Lower leg skin (tissue), 4 donors: ENCODE results near the gene AURKA. TPM values are rescaled to one million over a fixed set of nuclear protein-coding genes. Genes with fewer than 3 reads are reported as not detected.

Experiments
- DNase-seq, 2 donors: peaks; one replicate each; pipeline ENCODE4 v3.0.0-alpha.2; 2019; ENCODE audit warnings: low spot score in 2 of 2
- H3K4me3 ChIP-seq: fragments of 200-600 bp; sonication (generic); 2 replicates; pipeline ENCODE4 v1.5.1; 2017; ENCODE audit warnings: mild to moderate bottlenecking, low read depth; ENCODE audit not compliant: poor library complexity, severe bottlenecking
- CTCF ChIP-seq, 3 donors: fragments of 450-650 bp; IDR thresholded peaks; one replicate each; pipeline ENCODE4 v1.5.1; 2016; ENCODE audit warnings: antibody characterized with exemption in 3 of 3, mild to moderate bottlenecking in 3 of 3, moderate library complexity in 2 of 3
- POLR2A ChIP-seq, 2 donors: fragments of 450-650 bp; IDR thresholded peaks; one replicate each; pipeline ENCODE4 v1.6.1; 2016 to 2017; ENCODE audit warnings: antibody characterized with exemption in 2 of 2, mild to moderate bottlenecking in 1 of 2, moderate library complexity in 1 of 2
- WGBS, 2 donors: methylation state at CpG; one replicate each; pipeline ENCODE4 v1.1.5; 2018; 5-methylcytosine and 5-hydroxymethylcytosine counted together
- intact Hi-C: fragments of 100-400 bp; cut with DNase I; formaldehyde crosslinking; loops from one replicate; pipeline ENCODE4 v1.15.0; 2023; ENCODE audit warnings: low total_unique reads
- total RNA-seq, 4 donors: library from RNA; depleted of rRNA; stranded (reverse); fragments of >200 nt; gene quantifications; one replicate each; pipeline ENCODE4 v1.1.0, GENCODE V29; 2016

The AURKA gene
- total RNA-seq, 4 donors from 2014 or later, result 3.9 to 8.7 (median 5.9) TPM

- no peak overlapping the region for H3K4me3 ChIP-seq
- intact Hi-C loops, result no loop called here
- TF ChIP-seq CTCF (IDR thresholded peaks at IDR 0.05) (no peak), POLR2A (IDR thresholded peaks at IDR 0.05) (no peak)
- WGBS, 2 donors, result 90 to 94% methylated on average over 3 of the region's 3 CpGs
- DNase-seq, result no peak
These were observed 13.6 kb downstream of the AURKA start for GRCh38 chr20:56378386-56378785.

GRCh38 chr20:56376331-56376730, 15.7 kb downstream of the AURKA start:
- intact Hi-C loops, result no loop called here
- H3K4me3 ChIP-seq, result no peak overlapping the region
- WGBS, 2 donors, result 78 to 86% methylated on average over 2 of the region's 2 CpGs
- no peak for DNase-seq
- TF ChIP-seq POLR2A (IDR thresholded peaks at IDR 0.05) (no peak), CTCF (IDR thresholded peaks at IDR 0.05) (no peak)

- DNase-seq, result no peak
- 54 to 69% methylated on average over 1 of the region's 1 CpG for WGBS, 2 donors
- intact Hi-C loops, result no loop called here
- H3K4me3 ChIP-seq, result no peak overlapping the region
- TF ChIP-seq CTCF (IDR thresholded peaks at IDR 0.05) (no peak), POLR2A (IDR thresholded peaks at IDR 0.05) (no peak)
These were observed 18.1 kb downstream of the AURKA start for GRCh38 chr20:56373942-56374341.

GRCh38 chr20:56372850-56373249, 19.2 kb downstream of the AURKA start:
- DNase-seq, result no peak
- intact Hi-C loops, result no loop called here
- H3K4me3 ChIP-seq, result no peak overlapping the region
- WGBS, 2 donors, result 77 to 87% methylated on average over 1 of the region's 1 CpG
- TF ChIP-seq CTCF (IDR thresholded peaks at IDR 0.05) (no peak), POLR2A (IDR thresholded peaks at IDR 0.05) (no peak)

GRCh38 chr20:56371977-56372376, 20.0 kb downstream of the AURKA start:
- no peak for DNase-seq
- 89 to 90% methylated on average over 11 of the region's 11 CpGs for WGBS, 2 donors
- intact Hi-C loops, result no loop called here
- H3K4me3 ChIP-seq, result no peak overlapping the region
- TF ChIP-seq POLR2A (IDR thresholded peaks at IDR 0.05) (no peak), CTCF (IDR thresholded peaks at IDR 0.05) (no peak)

GRCh38 chr20:56369179-56369578, 22.8 kb downstream of the AURKA start:
- DNase-seq, result no peak
- intact Hi-C loops, result no loop called here
- 86% methylated on average over 4 of the region's 4 CpGs for WGBS, 2 donors
- TF ChIP-seq POLR2A (IDR thresholded peaks at IDR 0.05), result no peak
- no peak for TF ChIP-seq CTCF (IDR thresholded peaks at IDR 0.05)
- H3K4me3 ChIP-seq, result no peak overlapping the region
